ENCODE data around the gene CERK.
A peak's percentile ranks its signal among the peaks of the same experiment; 100 is the strongest.

GRCh38 chr22:46738647-46739093 is 618 bp upstream of the CERK start:
- TF ChIP-seq CTCF (IDR thresholded peaks at IDR 0.05; ENCODE audit: control extremely low read depth in 1 of 3, insufficient read depth in 1 of 3, low read depth in 1 of 3, low read length in 3 of 3) (no peak), SUZ12 (IDR thresholded peaks at IDR 0.05; ENCODE audit: low read length) (0 out of 2 replicates have a peak, but pooled peaks have one; percentile 11), YY1 (IDR thresholded peaks at IDR 0.05; ENCODE audit: low read depth, low read length) (no peak), RXRA (IDR thresholded peaks at IDR 0.05; ENCODE audit: insufficient read depth, low read depth, low read length) (no peak), POLR2AphosphoS5 (IDR thresholded peaks at IDR 0.05; ENCODE audit: low read depth, low read length) (no peak), POLR2A (IDR thresholded peaks at IDR 0.05; ENCODE audit: control extremely low read depth in 1 of 2, low read depth in 2 of 2, low read length in 2 of 2) (no peak), USF2 (IDR thresholded peaks at IDR 0.05; ENCODE audit: low read length) (no peak), TCF12 (IDR thresholded peaks at IDR 0.05; ENCODE audit: low read depth, low read length) (no peak), HDAC2 (IDR thresholded peaks at IDR 0.05; ENCODE audit: borderline replicate concordance in 1 of 2, low read depth in 2 of 2, low read length in 2 of 2) (no peak; a peak in 1 of 4 replicates), EP300 (IDR thresholded peaks at IDR 0.05; ENCODE audit: borderline replicate concordance in 1 of 2, low read depth in 2 of 2, low read length in 2 of 2) (no peak), ATF2 (IDR thresholded peaks at IDR 0.05; ENCODE audit: low read length) (no peak), CREB1 (IDR thresholded peaks at IDR 0.05) (no peak), TBP (IDR thresholded peaks at IDR 0.05; ENCODE audit: low read depth, low read length) (no peak)

Measured in H1 (cell line).